GM12878 (cell line): ENCODE results near the gene FCRL2.

Experiments used
- ESRRA ChIP-seq: IDR thresholded peaks from 2 replicates; pipeline ENCODE4 v1.6.1; 2012; ENCODE audit warnings: mild to moderate bottlenecking, low read length, improper control_type of control experiment
- GABPA ChIP-seq: IDR thresholded peaks from 2 replicates; pipeline ENCODE4 v1.6.1; 2014; ENCODE audit warnings: antibody characterized with exemption, low read depth, mild to moderate bottlenecking, inconsistent platforms
- IKZF1 ChIP-seq: fragments of 450-650 bp; conservative IDR thresholded peaks from 2 replicates; pipeline ENCODE4 v1.6.1; 2017; ENCODE audit warnings: antibody characterized with exemption, mild to moderate bottlenecking
- KDM1A ChIP-seq: fragments of 200-600 bp; sonication (generic); IDR thresholded peaks from 2 replicates; pipeline ENCODE4 v1.6.1; 2016; ENCODE audit warnings: borderline replicate concordance
- MTA3 ChIP-seq: IDR thresholded peaks from 2 replicates; pipeline ENCODE4 v1.6.1; 2012; ENCODE audit warnings: low read length, inconsistent platforms, borderline replicate concordance
- POLR2AphosphoS5 ChIP-seq: IDR thresholded peaks from 2 replicates; pipeline ENCODE4 v1.6.1; 2011; ENCODE audit warnings: mild to moderate bottlenecking, low read length, inconsistent platforms
- RCOR1 ChIP-seq: conservative IDR thresholded peaks from 2 replicates; pipeline ENCODE4 v1.6.1; 2012; ENCODE audit warnings: low read depth, low read length, improper control_type of control experiment
- SIX5 ChIP-seq: IDR thresholded peaks from 2 replicates; pipeline ENCODE4 v1.6.1; 2011; ENCODE audit warnings: mild to moderate bottlenecking, low read depth, low read length, moderate library complexity; ENCODE audit not compliant: severe bottlenecking
- ZNF384 ChIP-seq: IDR thresholded peaks from 2 replicates; pipeline ENCODE4 v1.6.1; 2012; ENCODE audit warnings: low read depth, mild to moderate bottlenecking, low read length, improper control_type of control experiment, borderline replicate concordance
- TF ChIP-seq, protein P1 (sequence below), 3 experiments: IDR thresholded peaks in 2 of 3; conservative IDR thresholded peaks in 1 of 3; 2 replicates each; pipeline ENCODE4 v1.5.1; 2011; ENCODE audit warnings: low read depth in 3 of 3, low read length in 3 of 3, mild to moderate bottlenecking in 3 of 3, control low read depth in 2 of 3, moderate library complexity in 2 of 3, inconsistent platforms in 1 of 3, mixed read lengths in 1 of 3; ENCODE audit not compliant: control insufficient read depth in 2 of 3, insufficient read depth in 1 of 3; ENCODE audit errors: extremely low read depth in 1 of 3
- TF ChIP-seq, protein P2 (sequence below): IDR thresholded peaks from 2 replicates; pipeline ENCODE4 v1.6.1; 2012; ENCODE audit warnings: low read depth, low read length, improper control_type of control experiment

DNA sequence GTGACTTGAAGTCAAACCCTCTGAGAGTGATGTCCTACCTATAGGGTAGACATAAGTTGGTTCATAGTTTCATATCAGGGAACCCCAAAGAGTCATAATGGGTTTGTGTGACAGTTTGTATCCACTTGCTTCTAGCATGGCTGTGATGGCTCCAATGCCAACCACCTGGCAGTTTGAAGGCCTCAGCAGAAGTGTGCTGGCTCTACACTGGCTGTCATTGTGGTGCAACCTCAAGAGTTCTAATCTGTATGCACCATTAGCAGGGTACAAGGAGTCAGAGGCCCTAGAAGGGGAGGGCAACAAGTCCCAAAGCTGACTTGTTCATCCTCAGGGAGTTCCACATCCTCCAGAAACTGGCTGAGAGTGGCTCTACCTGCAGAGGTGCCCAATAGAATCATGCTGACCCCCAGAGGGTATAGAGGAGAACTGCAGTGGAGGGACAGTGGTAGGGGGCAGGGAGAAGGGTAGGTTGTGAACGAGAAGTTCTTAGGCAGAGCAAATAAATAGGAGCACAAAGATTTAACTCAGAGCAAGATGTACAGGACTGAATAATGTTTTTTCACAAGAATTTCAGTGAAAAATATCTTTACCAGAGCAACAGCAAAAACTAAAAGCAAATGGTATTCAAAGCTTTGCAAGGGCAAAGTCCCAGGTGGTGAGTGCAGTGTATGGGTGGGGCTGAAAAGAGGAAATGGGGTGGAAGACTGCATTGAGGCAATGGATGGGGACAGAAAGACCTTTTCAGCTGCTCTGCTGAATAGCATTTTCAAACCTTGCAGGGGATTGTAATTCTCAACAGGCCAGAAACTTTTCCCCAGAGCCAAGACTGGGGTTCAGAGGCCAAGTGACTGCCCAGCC is 3.2 kb downstream of the FCRL2 start:
- TF ChIP-seq, protein P1, sequence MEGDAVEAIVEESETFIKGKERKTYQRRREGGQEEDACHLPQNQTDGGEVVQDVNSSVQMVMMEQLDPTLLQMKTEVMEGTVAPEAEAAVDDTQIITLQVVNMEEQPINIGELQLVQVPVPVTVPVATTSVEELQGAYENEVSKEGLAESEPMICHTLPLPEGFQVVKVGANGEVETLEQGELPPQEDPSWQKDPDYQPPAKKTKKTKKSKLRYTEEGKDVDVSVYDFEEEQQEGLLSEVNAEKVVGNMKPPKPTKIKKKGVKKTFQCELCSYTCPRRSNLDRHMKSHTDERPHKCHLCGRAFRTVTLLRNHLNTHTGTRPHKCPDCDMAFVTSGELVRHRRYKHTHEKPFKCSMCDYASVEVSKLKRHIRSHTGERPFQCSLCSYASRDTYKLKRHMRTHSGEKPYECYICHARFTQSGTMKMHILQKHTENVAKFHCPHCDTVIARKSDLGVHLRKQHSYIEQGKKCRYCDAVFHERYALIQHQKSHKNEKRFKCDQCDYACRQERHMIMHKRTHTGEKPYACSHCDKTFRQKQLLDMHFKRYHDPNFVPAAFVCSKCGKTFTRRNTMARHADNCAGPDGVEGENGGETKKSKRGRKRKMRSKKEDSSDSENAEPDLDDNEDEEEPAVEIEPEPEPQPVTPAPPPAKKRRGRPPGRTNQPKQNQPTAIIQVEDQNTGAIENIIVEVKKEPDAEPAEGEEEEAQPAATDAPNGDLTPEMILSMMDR (IDR thresholded peaks at IDR 0.05 in 2 of 3, conservative IDR thresholded peaks at IDR 0.05 in 1 of 3; ENCODE audit: control insufficient read depth in 2 of 3, extremely low read depth in 1 of 3, insufficient read depth in 1 of 3, low read depth in 3 of 3, low read length in 3 of 3) = peak; percentile 56 to 67 (median 63)
- TF ChIP-seq POLR2AphosphoS5 (no peak), ZNF384 (no peak), MTA3 (no peak), IKZF1 (no peak), GABPA (no peak), RCOR1 (no peak), ESRRA (no peak), KDM1A (no peak), SIX5 (no peak)
- TF ChIP-seq, protein P2, sequence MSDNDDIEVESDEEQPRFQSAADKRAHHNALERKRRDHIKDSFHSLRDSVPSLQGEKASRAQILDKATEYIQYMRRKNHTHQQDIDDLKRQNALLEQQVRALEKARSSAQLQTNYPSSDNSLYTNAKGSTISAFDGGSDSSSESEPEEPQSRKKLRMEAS = no peak
